IMR-90 (cell line): Measurements from ENCODE around the gene ALK. TPM values are rescaled to one million over a fixed set of nuclear protein-coding genes. Genes with fewer than 3 reads are reported as not detected.

Experiments used
- ATAC-seq: fragments of 200-7000 bp; cut with Tn5 transposase; 2 replicates; pipeline ENCODE4 v1.9.1; 2020; ENCODE audit warnings: low read depth, mild to moderate bottlenecking, moderate library complexity
- BruUV-seq: library from RNA; stranded (reverse); fragments of 400-500 nt; replicated peaks from 2 replicates; lab custom pipeline; 2021; lab: Mats Ljungman, UMichigan
- CTCF ChIA-PET: fragments of 300-600 bp; formaldehyde crosslinking; extraction: SDS; loops from one replicate; lab custom pipeline; 2021; ENCODE audit warnings: antibody characterized with exemption; lab: Yijun Ruan, JAX
- POLR2A ChIA-PET: fragments of 300-600 bp; sonication (Branson Sonifier 250); formaldehyde crosslinking; loops from one replicate; lab custom pipeline; 2022; ENCODE audit warnings: antibody characterized with exemption; ENCODE audit not compliant: unreplicated experiment; lab: Charles Lee
- DNase-seq: peaks from one replicate; pipeline ENCODE4 v3.0.0; 2013
- H2AFZ ChIP-seq: replicated peaks from 2 replicates; pipeline ENCODE3; 2013; ENCODE audit warnings: low read length, mild to moderate bottlenecking; ENCODE audit not compliant: poor library complexity
- H2AK5ac ChIP-seq: 2 replicates; pipeline ENCODE4 v1.6.1; 2013; ENCODE audit warnings: low read depth, low read length, inconsistent platforms
- H2AK9ac ChIP-seq: replicated peaks from 2 replicates; pipeline ENCODE3; 2013; ENCODE audit warnings: mild to moderate bottlenecking, low read depth, low read length, moderate library complexity; ENCODE audit not compliant: poor library complexity
- H2BK120ac ChIP-seq: 2 replicates; pipeline ENCODE4 v1.6.1; 2013; ENCODE audit warnings: low read depth, low read length, inconsistent platforms
- H2BK15ac ChIP-seq: 3 replicates; pipeline ENCODE4 v1.6.1; 2013; ENCODE audit warnings: low read depth, low read length, inconsistent platforms
- H2BK20ac ChIP-seq: 2 replicates; pipeline ENCODE4 v1.6.1; 2013; ENCODE audit warnings: low read depth, mild to moderate bottlenecking, inconsistent platforms, low read length, moderate library complexity
- H2BK5ac ChIP-seq: 2 replicates; pipeline ENCODE4 v1.6.1; 2013; ENCODE audit warnings: mild to moderate bottlenecking, low read depth, low read length, inconsistent platforms; ENCODE audit not compliant: poor library complexity, severe bottlenecking
- H3K14ac ChIP-seq: replicated peaks from 2 replicates; pipeline ENCODE4 v1.6.1; 2013; ENCODE audit warnings: low read depth, low read length, inconsistent platforms
- H3K18ac ChIP-seq: 2 replicates; pipeline ENCODE4 v1.6.1; 2013; ENCODE audit warnings: low read depth, low read length, control low read depth
- H3K23ac ChIP-seq: 2 replicates; pipeline ENCODE4 v1.6.1; 2013; ENCODE audit warnings: low read depth, low read length, inconsistent platforms
- H3K27ac ChIP-seq: 2 replicates; pipeline ENCODE4 v1.5.1; 2013; ENCODE audit warnings: mild to moderate bottlenecking, control low read depth, low read length; ENCODE audit not compliant: insufficient read depth
- H3K27me3 ChIP-seq: 2 replicates; pipeline ENCODE4 v1.6.1; 2013; ENCODE audit warnings: low read length; ENCODE audit not compliant: control insufficient read depth, insufficient read depth
- H3K36me3 ChIP-seq: 2 replicates; pipeline ENCODE4 v1.6.1; 2013; ENCODE audit warnings: low read length, mixed read lengths; ENCODE audit not compliant: control insufficient read depth, insufficient read depth
- H3K4ac ChIP-seq: 2 replicates; pipeline ENCODE4 v1.6.1; 2013; ENCODE audit warnings: low read depth, low read length, inconsistent platforms
- H3K4me1 ChIP-seq: 2 replicates; pipeline ENCODE4 v1.6.1; 2013; ENCODE audit warnings: low read length, mixed read lengths; ENCODE audit not compliant: control insufficient read depth, insufficient read depth
- H3K4me2 ChIP-seq: 2 replicates; pipeline ENCODE4 v1.6.1; 2013; ENCODE audit warnings: low read depth, mild to moderate bottlenecking, control low read depth, low read length, moderate library complexity
- H3K4me3 ChIP-seq: 2 replicates; pipeline ENCODE4 v1.5.1; 2013; ENCODE audit warnings: low read depth, mild to moderate bottlenecking, control low read depth, low read length, moderate library complexity; ENCODE audit not compliant: insufficient read depth
- H3K56ac ChIP-seq: 2 replicates; pipeline ENCODE4 v1.6.1; 2013; ENCODE audit warnings: low read length, inconsistent platforms; ENCODE audit not compliant: insufficient read depth; ENCODE audit errors: extremely low read depth
- H3K79me1 ChIP-seq, 2 experiments: 2 replicates each; pipeline ENCODE4 v1.6.1; 2013; ENCODE audit warnings: low read length in 2 of 2, inconsistent platforms in 1 of 2, low read depth in 1 of 2
- H3K9ac ChIP-seq: 2 replicates; pipeline ENCODE4 v1.6.1; 2013; ENCODE audit warnings: low read depth, low read length, control low read depth
- H3K9me1 ChIP-seq: 2 replicates; pipeline ENCODE4 v1.6.1; 2013; ENCODE audit warnings: low read length, inconsistent platforms; ENCODE audit not compliant: insufficient read depth
- H3K9me3 ChIP-seq: 2 replicates; pipeline ENCODE4 v1.6.1; 2013; ENCODE audit warnings: low read length; ENCODE audit not compliant: control insufficient read depth, insufficient read depth
- H4K20me1 ChIP-seq: 2 replicates; pipeline ENCODE4 v1.6.1; 2013; ENCODE audit warnings: low read length, inconsistent platforms; ENCODE audit not compliant: insufficient read depth
- H4K5ac ChIP-seq: 2 replicates; pipeline ENCODE4 v1.6.1; 2013; ENCODE audit warnings: mild to moderate bottlenecking, low read depth, low read length, control low read depth
- H4K8ac ChIP-seq, 2 experiments: 2 replicates each; pipeline ENCODE4 v1.6.1; 2013; ENCODE audit warnings: low read depth in 2 of 2, low read length in 2 of 2, control low read depth in 1 of 2, inconsistent platforms in 1 of 2
- H4K91ac ChIP-seq: 2 replicates; pipeline ENCODE4 v1.6.1; 2013; ENCODE audit warnings: low read depth, low read length, inconsistent platforms; ENCODE audit not compliant: insufficient read depth
- BHLHE40 ChIP-seq: fragments of 150-350 bp; IDR thresholded peaks from 2 replicates; pipeline ENCODE4 v1.6.1; 2016; ENCODE audit warnings: mild to moderate bottlenecking, low read depth, low read length
- CEBPB ChIP-seq: IDR thresholded peaks from 2 replicates; pipeline ENCODE4 v1.6.1; 2012; ENCODE audit warnings: low read depth, low read length, improper control_type of control experiment
- FOS ChIP-seq: fragments of 150-350 bp; IDR thresholded peaks from 2 replicates; pipeline ENCODE4 v1.6.1; 2016; ENCODE audit warnings: low read depth, low read length
- MAFK ChIP-seq: IDR thresholded peaks from 2 replicates; pipeline ENCODE4 v1.6.1; 2012; ENCODE audit warnings: low read depth, low read length, improper control_type of control experiment
- MAZ ChIP-seq: IDR thresholded peaks from 2 replicates; pipeline ENCODE4 v1.6.1; 2012; ENCODE audit warnings: low read depth, mild to moderate bottlenecking, low read length, improper control_type of control experiment, moderate library complexity, borderline replicate concordance
- MXI1 ChIP-seq: IDR thresholded peaks from 2 replicates; pipeline ENCODE4 v1.6.1; 2012; ENCODE audit warnings: low read depth, mild to moderate bottlenecking, low read length, moderate library complexity, borderline replicate concordance
- POLR2A ChIP-seq: IDR thresholded peaks from 2 replicates; pipeline ENCODE4 v1.6.1; 2012; ENCODE audit warnings: mild to moderate bottlenecking, low read depth, low read length
- RAD21 ChIP-seq: IDR thresholded peaks from 2 replicates; pipeline ENCODE4 v1.6.1; 2012; ENCODE audit warnings: low read length, improper control_type of control experiment
- SMC3 ChIP-seq: fragments of 150-350 bp; IDR thresholded peaks from 2 replicates; pipeline ENCODE4 v1.6.1; 2016; ENCODE audit warnings: low read depth, mild to moderate bottlenecking, antibody characterized with exemption, low read length, moderate library complexity
- WGBS, 2 experiments: methylation state at CpG; one replicate each; pipeline versions ENCODE4 v1.1.5 to v1.1.7; 2013; ENCODE audit warnings: missing lambda C conversion rate in 2 of 2; ENCODE audit not compliant: insufficient read length in 1 of 2; ENCODE audit errors: extremely low coverage in 2 of 2; 5-methylcytosine and 5-hydroxymethylcytosine counted together
- dilution Hi-C: fragments of 300-500 bp; cut with HindIII; formaldehyde crosslinking; loops from one replicate; pipeline ENCODE4 v1.14.3; 2018; ENCODE audit warnings: low sequenced_read_pairs; ENCODE audit not compliant: unreplicated experiment
- in situ Hi-C: fragments of 300-500 bp; cut with MboI; formaldehyde crosslinking; loops from 3 replicates; pipeline ENCODE4 v1.14.3; 2019; ENCODE audit warnings: low sequenced_read_pairs, inconsistent platforms, mixed read lengths
- intact Hi-C: fragments of 100-400 bp; cut with micrococcal nuclease; formaldehyde crosslinking; loops from 2 replicates; pipeline ENCODE4 v1.10.0; 2022
- polyA plus RNA-seq, 3 experiments: library from polyadenylated mRNA; depleted of rRNA; stranded (reverse); fragments of >200 nt; gene quantifications; 2 replicates each; pipeline ENCODE4 v1.2.3, GENCODE V29; 2012; ENCODE audit warnings: low replicate concordance in 1 of 3
- total RNA-seq: library from RNA; depleted of rRNA; stranded (reverse); fragments of >200 nt; gene quantifications from 2 replicates; pipeline ENCODE4 v1.2.3, GENCODE V29; 2012

Gene ALK
- total and polyA plus RNA-seq, 2 of the 4 experiments (the other 2 are of a cell fraction), result not detected

- in situ Hi-C loops, result no loop called here
- POLR2A ChIA-PET, result no interaction called here
- no peak overlapping the region for H3K4me3 ChIP-seq
- no peak overlapping the region for H4K5ac ChIP-seq
- H2AFZ ChIP-seq, result no peak overlapping the region
- no peak overlapping the region for H3K4ac ChIP-seq
- no peak overlapping the region for H2AK5ac ChIP-seq
- H3K4me2 ChIP-seq, result no peak overlapping the region
- peaks cover 10% of the 10 kb centered on the region for H3K27me3 ChIP-seq
- dilution Hi-C loops, result no loop called here
- H3K79me1 ChIP-seq, result no peaks in the 10 kb centered on the region
- H2BK20ac ChIP-seq, result no peak overlapping the region
- H4K8ac ChIP-seq, result no peak overlapping the region
- H2BK5ac ChIP-seq, result no peak overlapping the region
- H4K91ac ChIP-seq, result no peak overlapping the region
- CTCF ChIA-PET, result no interaction called here
- no CpG with 5 or more reads among the region's 1 CpG for WGBS, 2 experiments
- BruUV-seq, result no TSS peak
- TF ChIP-seq CEBPB (no peak), RAD21 (no peak), BHLHE40 (no peak), MAFK (no peak), FOS (no peak), SMC3 (no peak), POLR2A (no peak), MXI1 (no peak), MAZ (no peak)
- no peaks in the 10 kb centered on the region for H3K9me3 ChIP-seq
- H3K56ac ChIP-seq, result no peak overlapping the region
- H3K4me1 ChIP-seq, result no peaks in the 10 kb centered on the region
- H3K36me3 ChIP-seq, result no peaks in the 10 kb centered on the region
- no peak overlapping the region for H2BK15ac ChIP-seq
- ATAC-seq (no peak), DNase-seq (no peak)
- no peaks in the 10 kb centered on the region for H3K9me1 ChIP-seq
- no peaks in the 10 kb centered on the region for H4K20me1 ChIP-seq
- H3K18ac ChIP-seq, result no peak overlapping the region
- H3K9ac ChIP-seq, result no peak overlapping the region
- no peak overlapping the region for H3K14ac ChIP-seq
- H2BK120ac ChIP-seq, result no peak overlapping the region
- H3K27ac ChIP-seq, result no peak overlapping the region
- H3K23ac ChIP-seq, result no peak overlapping the region
- H2AK9ac ChIP-seq, result no peak overlapping the region
- intact Hi-C loops, result no loop called here
Observed at GRCh38 chr2:29377788-29378187, 543.6 kb downstream of the ALK start.
